ENCODE data around the gene ESR2.
"Not testable (repeated sequence)": the region's sequence is repeated elsewhere in the genome, so short reads cannot be mapped to it uniquely, and the experiment has no call there.

The ESR2 gene

DNA sequence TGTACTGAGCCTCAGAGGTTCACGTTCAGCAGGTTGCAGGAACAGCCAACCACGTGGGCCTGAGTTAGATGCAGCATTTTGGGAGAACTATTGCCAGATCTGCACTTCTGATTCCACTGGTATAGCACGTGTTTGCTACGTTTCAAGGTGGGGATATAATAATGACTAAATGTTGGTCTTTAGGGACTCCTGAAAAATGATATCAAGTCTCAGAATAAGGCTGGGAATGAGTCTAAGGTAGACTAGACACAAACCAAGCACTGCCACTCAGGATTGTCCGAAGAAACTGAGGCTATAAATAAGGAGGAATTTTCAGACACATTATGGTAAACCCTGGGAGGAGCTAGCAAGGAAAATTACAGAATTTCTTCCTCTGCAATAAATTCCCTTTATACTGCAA is 98.1 kb downstream of the ESR2 start:
- no peak for DNase-seq

DNA sequence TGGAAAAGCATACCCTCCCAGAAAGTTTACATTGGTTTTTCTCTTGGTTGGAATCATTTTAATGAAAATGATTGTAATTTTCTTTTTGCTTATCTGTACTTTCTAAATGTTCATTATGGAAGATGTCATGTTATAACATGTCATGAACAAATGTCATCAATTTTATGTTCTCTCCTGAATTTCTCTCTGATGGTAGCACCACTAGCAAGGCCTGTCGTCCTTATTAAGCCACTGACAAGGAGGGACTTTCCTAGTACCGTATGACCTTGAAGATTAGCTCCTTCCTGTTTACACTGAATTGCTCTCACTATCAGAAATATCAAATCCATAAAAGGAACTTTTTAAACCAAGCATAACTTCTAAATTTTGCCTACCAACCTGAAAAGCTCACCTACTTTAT is 99.0 kb downstream of the ESR2 start:
- DNase-seq = no peak

DNA sequence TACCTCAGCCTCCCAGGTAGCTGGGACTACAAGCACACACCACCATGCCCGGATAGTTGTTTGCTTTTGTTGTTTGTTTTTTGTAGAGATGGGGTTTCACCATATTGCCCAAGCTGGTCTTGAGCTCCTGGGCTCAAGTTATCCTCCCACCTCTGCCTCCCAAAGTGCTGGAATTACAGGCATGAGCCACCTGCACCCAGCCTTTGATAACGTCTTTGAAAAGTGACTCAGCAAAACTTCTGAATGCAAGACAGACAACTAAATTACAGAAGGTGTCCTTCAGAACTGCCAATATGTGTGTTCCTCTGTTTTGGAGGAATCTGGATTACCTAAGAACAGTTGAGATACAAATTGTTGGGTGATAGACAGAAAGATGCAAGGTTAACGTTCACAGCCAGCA is 99.8 kb downstream of the ESR2 start:
- no peak for DNase-seq

DNA sequence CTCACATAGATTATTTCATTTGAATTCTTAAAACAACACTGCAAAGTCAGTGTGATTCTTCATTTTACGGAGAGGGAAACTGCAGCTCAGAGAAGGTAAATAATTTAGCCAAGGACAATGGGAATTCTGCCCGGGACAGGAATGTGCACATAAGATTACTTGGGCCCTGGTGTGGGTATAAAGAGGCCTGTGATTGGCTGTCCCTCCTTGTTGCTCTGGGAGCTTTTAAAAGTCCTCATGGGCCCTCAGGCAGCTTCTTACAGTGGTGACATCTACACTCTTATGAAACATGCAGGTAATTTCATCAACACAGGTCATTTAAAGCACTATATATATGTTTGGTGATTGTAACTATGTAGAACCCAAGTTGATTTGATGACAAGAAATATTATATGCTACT is 100.3 kb downstream of the ESR2 start:
- no peak for DNase-seq

DNA sequence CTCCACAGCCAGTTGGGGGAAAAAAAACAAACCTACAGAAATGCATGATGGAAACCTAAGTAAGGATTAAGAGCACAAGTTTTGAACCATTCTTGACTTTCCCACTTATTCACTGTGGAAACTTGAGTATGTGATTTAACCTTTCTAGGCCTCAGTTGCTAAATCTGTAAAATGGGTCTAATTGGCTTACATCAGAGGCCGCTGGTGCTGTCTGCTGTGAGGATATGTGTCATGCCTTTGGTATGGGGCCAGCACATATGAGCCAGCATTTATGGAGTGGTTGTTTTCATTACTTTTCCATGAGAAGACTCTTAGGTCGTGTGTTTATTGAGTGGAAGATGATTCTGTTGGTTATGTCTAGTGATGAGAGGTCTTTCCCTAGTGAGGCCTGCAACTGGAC is 102.4 kb downstream of the ESR2 start:
- no peak for DNase-seq

DNA sequence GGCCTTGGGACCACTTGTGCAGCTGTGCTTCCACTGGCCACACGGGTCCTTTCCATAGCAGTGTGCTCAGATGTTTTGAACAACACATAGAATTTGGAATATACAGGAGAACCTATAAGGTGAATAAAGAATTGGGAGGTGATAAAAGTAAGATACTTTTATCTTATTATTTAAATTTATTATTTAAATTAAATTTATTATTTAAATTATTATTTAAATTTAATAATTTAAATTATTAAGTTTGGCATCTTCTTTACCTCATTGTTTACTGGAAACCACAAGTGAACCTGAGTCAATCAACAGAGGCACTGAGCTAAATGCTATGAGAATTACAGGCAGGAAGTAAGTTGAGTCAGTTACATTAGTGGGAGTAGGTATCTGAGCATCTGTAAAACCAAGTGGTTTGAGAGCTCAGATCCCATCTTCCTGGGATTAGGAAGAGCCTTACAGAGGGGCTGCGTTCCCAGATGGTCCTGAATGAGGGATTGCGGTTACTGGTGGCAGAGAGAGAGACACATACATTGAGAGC is 103.1 kb downstream of the ESR2 start:
- DNase-seq = no peak

DNA sequence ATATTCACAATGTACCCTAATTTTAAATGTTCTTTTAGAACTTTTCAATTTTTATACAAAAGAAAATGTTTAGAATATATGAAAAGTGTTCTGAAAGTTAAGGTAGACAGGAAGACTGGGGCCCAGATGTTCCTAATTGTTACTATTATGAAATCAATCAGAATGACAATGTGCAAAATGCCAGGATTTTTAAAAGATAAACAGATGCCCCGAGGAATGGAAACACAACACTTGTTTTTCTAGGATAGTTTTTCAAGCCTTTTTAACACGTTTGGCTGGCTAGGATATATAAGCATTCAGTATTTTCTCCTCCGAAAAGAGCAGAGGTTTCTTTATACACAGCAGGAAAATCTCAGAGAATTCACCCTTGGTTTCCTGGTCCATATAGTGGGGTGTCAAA is 106.8 kb downstream of the ESR2 start:
- no peak for DNase-seq

DNA sequence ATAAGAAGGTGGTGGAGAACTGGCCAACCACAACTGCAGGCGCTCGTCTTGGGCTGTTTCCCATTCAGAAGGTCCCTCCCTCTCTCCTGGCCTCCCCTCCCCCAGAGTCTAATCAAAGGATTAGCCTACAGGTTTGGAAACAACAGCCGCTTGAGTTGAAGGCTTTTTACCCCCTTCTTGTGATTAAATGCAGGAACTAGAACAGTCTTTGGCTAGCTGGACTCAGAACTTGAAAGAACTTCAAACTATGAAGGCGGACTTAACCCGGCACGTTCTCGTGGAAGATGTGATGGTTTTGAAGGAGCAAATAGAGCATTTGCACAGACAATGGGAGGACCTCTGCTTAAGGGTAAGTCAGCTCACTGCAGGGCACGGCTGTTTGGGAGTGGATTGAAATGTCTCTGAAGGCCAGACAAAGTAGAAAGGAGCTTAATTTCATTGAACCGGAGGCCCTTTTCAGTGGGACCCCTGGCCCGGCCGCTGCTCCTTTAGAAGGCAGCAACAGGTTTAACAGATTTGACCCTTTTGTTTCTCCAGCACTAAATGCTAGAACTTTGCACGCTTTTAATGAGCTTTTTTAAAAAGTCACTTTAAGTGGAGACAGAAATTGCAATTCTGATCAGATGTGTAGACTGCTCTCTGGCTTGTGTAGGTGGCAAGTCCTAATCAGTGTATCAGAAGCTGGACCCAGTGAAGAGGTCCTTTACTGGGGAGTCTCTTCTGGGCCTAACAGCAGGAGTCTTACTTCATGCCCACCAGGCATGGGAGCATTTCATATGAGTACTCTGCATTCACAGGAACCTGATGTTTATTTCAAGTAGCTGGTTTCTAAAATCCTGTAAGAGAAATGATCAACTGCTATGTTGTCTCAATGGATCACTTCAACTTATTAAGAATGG is 107.7 kb downstream of the ESR2 start:
- DNase-seq = no peak

DNA sequence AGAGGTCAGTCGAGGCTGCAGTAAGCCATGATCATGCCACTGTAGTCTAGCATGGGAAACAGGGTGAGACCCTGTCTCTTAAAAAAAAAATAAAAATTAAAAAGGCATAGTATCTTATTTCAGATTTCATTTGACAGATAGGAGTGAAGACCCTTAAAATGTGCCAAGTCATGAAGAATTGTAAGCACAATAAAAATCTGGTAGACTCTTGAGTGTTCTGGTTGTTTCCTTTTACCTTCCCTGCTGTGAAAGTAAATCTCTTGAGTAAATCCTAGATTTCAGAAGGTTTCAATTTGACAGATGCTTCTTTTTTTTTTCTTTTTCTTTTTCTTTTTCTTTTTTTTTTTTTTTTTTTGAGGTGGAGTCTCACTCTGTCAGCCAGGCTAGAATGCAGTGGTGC is 109.0 kb downstream of the ESR2 start:
- DNase-seq = no peak

DNA sequence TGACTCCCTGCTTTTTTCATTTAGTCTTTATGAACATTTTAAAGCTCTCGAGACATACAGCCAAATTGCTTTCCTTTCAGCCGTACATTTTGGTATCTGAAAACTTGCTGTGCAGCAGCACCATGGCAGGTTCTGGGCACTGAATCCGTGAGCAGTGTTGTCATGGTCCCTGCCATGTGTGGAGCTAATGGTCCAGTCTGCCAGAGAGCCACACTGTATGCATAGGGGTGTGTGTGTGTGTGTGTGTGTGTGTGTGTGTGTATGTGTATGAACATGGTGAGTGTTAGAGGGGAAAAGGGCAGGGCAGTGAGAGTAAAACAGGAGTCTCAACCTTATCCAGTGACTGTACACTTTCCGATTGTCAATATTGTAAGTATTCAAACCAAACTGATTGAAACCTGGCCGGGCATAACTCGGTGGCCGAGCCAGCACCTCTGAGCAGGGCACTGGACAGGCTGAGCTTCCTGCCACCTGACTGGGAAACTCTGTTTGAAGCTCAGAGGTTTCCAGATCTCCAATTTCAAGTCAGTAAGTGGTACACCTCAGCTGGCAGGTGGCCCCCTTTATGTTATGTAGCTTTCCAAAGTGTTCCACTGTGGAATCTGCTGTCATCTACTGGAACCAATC is 110.0 kb downstream of the ESR2 start:
- no peak for DNase-seq

DNA sequence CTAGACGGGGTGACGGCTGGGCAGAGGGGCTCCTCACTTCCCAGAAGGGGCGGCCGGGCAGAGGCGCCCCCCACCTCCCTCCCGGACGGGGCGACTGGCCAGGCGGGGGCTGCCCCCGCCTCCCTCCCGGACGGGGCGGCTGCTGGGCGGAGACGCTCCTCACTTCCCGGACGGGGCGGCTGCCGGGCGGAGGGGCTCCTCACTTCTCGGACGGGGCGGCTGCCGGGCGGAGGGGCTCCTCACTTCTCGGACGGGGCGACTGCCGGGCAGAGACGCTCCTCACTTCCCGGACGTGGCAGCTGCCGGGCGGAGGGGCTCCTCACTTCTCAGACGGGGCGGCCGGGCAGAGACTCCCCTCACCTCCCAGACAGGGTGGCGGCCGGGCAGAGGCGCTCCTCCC is 111.3 kb downstream of the ESR2 start:
- not testable (repeated sequence) for DNase-seq

DNA sequence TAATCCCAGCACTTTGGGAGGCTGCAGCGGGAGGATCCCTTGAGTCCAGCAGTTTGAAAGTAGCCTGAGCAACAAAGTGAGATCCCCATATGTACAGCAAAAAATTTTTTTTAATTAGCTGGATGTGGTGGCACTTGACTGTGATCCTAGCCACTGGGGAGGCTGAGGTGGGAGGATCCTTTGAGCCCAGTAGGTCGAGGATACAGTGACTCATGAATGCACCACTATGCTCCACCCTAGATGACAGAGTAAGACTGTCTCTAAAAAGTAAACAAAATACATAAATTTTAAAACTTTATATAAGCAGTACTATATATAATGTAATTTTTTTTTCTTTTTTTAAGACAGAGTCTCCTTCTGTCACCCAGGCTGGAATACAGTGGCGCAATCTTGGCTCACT is 115.4 kb downstream of the ESR2 start:
- no peak for DNase-seq

DNA sequence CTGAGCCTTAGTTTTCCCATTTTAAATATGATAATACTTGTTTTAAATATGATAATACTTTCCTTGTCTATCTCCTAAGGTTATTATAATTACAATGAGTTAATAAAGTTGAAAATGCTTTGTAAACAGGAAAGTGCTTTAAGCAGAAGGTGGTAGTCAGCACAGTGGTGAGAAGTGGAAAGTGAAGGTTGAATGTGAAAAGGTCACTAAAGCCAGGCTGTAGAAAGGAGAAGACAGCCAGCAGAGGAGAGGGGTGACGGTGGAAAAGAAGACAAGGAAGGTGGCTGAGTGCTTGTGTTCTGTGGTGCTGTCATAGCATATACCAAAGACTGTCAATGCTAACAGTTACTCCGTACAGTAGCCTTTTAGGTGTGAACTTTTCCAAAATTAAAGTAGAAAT is 117.8 kb downstream of the ESR2 start:
- no peak for DNase-seq

DNA sequence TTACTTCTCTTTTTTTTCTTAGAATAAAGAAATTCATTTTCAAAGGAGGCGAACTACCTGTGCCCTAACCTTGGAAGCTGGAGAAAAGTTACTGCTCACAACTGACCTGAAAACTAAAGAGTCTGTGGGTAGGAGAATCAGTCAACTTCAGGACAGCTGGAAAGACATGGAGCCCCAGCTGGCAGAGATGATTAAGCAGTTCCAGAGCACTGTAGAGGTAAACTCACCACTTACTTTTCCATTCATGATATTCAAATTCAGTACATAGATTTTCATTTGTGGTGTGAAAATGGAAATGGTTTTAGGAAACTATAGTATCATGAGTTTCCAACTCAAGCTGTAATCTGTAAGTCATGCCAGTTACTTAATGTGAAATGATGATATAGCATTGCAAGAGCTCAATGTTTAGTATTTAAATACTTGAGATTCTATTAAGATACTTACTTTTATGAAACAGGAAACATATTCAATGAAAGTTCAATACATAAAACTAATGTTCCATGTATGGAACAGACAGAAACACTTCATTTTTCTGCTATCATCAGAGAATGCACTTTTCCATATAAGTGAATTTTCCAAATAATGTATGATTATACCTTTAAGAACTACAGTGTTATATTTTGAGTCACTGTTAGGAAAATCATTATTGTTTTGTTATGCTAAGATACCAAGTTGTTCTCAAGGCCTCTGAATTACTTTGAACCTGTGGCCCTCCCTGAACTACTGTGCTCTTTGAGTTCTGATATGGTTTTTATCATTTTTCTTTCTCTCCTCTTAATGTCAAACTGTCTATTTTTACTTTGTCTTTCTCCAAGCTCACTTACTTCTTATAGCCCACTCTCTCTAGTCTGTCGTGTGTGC is 119.0 kb downstream of the ESR2 start:
- DNase-seq = no peak

DNA sequence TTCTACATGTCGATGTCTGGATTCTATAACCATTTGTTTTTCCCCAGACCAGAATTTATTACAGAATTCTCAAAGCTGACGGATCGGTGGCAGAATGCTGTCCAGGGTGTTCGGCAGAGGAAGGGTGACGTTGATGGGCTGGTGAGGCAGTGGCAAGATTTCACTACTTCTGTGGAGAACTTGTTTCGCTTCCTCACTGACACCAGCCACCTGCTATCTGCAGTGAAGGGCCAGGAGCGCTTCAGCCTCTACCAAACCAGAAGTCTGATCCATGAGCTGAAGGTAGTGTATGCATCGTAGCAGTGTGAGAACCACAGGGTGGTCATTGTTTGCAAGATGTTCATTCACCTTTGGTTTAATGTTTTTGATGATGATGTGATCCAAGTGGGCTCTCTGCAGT is 124.0 kb downstream of the ESR2 start:
- no peak for DNase-seq

DNA sequence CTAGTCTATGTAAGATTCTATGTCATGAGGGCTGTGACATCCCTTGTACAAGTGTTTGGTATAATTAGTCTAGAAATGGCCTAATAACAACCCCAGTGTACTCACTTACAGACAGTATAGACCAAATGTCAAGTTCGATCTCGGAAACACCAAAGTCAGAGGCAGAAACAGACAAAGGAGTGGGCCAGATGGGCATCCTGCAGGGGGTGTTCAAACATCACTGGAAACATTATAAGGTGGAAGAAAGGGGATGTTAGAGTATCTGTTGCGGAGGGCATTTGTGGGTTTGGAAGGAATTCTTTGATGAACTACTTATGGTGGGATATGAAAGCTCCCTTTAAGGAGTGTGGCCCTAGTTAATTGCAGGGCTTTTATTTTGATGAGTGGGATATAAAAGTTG is 134.6 kb downstream of the ESR2 start:
- DNase-seq = no peak

DNA sequence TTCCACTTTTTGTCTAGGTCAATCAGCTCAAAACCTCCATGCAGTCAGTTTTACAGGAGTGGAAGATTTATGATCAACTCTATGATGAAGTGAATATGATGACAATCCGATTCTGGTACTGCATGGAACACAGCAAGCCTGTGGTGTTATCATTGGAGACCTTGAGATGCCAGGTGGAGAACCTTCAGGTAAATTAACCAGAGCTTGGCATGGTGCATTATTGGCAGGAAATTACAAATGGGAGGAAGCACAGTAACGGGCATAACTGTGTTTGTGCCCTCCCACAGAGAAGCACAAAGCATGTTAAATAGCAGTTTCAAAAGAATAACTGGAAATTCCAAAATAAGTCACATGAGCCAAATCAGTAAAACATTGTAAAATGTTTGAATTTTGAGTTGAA is 135.6 kb downstream of the ESR2 start:
- no peak for DNase-seq

DNA sequence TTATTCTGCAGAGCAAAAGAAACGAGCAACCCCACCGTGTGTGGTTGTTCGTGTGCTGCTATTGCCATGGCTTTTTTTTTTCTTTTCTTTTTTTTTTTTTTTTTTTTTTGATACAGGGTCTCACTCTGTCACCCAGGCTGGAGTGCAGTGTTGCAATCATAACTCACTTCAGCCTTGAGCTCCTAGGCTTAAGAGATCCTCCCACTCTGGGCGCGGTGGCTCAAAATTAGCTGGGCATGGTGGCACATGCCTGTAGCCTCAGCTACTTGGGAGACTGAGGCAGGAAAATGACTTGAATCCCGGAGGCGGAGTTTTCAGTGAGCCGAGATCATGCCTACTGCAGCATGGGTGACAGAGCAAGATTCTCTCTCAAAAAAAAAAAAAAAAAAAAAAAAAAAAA is 144.2 kb downstream of the ESR2 start:
- DNase-seq = no peak

DNA sequence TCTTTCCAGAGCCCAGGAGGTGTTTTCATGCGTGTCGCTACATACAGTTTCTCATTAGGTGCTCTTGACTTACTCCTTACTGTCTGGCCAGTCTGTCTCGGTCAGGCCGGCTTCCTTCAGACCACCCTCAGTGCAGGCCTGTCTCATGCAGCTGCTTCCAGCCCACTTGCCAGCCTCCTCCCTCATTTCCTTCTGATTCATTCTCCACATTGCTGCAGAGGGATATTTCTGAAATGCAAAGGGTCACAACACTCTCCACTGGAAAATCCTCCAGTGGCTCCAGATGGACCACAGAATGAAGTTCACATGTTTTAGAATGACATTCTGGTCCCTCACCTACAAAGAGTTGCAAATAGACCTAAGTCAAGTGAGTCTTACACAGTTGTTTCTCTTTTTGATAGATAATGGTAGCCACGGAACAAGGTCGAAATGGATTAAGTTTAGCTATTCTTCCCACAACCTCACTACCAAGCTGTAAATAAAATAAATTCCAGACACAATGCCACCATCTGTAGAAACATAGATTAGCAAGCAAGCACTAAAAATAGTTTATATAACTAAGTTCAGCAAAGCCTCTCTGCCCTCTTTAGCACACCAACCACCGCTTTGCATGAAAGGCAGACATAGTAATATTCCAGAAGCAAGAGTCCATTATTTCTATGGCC is 146.9 kb downstream of the ESR2 start:
- no peak for DNase-seq

DNA sequence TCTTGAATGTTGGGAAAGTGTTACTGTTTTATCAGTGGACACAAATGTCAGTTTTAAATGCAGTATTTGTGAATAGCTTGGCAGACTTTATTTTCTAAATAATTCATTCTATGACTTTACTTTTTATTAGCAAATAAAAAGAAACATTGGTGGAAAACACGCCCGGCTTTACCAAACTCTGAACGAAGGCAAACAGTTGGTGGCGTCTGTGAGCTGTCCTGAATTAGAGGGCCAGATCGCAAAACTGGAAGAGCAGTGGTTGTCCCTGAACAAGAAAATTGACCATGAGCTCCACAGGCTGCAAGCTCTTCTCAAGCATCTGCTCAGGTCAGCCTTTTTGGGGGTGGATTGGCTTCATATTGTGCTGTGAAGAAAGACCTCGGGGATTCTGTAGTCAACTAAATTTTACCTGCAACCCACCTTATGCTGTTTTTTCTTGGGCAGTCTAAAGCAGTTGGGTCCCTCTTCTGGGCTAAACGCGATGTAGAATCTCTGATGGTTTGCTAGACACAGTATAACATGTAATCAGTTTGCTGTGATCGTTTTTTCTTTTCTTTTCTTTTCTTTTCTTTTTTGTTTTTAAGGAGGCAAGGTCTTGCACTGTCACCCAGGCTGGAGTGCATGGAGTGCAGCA is 156.4 kb downstream of the ESR2 start:
- DNase-seq = no peak

DNA sequence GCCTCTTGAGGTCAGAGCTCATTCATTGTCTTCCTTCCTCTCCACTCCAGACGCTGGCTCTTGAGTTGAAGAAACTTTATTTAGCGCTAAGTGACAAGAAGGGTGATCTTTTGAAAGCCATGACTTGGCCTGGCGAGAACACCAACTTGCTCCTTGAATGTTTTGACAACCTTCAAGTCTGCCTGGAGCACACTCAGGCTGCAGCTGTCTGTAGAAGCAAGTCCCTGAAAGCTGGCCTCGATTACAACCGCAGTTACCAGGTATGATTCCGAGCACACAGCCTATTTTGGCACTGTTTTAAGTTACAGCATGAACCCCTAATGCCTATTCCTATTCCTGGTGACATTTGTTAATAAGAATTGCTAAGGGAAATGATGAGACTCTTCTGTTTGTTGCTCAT is 167.6 kb downstream of the ESR2 start:
- DNase-seq = no peak

DNA sequence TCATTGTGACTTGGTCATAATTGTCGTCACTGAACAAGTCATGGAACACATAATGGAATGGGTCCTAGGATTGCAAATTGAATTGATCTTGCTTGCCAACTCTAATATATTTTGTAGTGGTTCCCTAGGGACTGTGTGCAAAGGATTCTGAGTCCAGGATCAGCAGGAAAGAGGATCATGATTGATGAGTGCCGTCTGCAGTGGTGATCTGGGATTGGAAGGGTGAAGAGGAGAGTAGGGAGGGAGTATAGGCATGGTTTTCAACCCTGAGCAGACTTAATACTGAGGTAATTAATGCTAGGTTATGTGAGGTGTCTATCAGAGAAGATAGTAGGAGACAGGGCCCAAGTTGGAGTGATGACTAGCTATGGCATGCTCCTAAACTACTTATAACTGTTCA is 168.9 kb downstream of the ESR2 start:
- no peak for DNase-seq
